ENCODE measurements around the gene ALDOC. TPM values are rescaled to one million over a fixed set of nuclear protein-coding genes. Genes with fewer than 3 reads are reported as not detected.

Gene ALDOC
- total RNA-seq, 1 donor from 2014 or later = 44.0 TPM

Other genes with a start within 250 kb of the ALDOC start
- 21.3 and 25.8 TPM in 2 replicates for gene IFT20, start 241.4 kb downstream of the ALDOC start, total RNA-seq
- 35.1 and 39.9 TPM in 2 replicates for gene TNFAIP1, start 241.1 kb downstream of the ALDOC start, total RNA-seq
- 110 and 114 TPM in 2 replicates for gene POLDIP2, start 219.4 kb downstream of the ALDOC start, total RNA-seq
- gene SEBOX, start 211.7 kb downstream of the ALDOC start, total RNA-seq = not detected in 2 replicates
- 0.31 and 0.34 TPM in 2 replicates for gene VTN, start 206.6 kb downstream of the ALDOC start, total RNA-seq
- gene SARM1, start 205.2 kb downstream of the ALDOC start, total RNA-seq = 40.7 and 45.6 TPM in 2 replicates
- 7.8 and 8.1 TPM in 2 replicates for gene SLC46A1, start 170.7 kb downstream of the ALDOC start, total RNA-seq
- gene SLC13A2, start 103.3 kb downstream of the ALDOC start, total RNA-seq = not detected in 2 replicates
- not detected in 2 replicates for gene FOXN1, start 70.5 kb downstream of the ALDOC start, total RNA-seq
- gene UNC119, start 24.3 kb downstream of the ALDOC start, total RNA-seq = 63.3 and 63.9 TPM in 2 replicates
- 57.8 and 61.2 TPM in 2 replicates for gene PIGS, start 5.4 kb downstream of the ALDOC start, total RNA-seq
- gene SPAG5, start 22.1 kb upstream of the ALDOC start, total RNA-seq = 81.9 and 83.1 TPM in 2 replicates
- gene RSKR, start 37.3 kb upstream of the ALDOC start, total RNA-seq = 38.4 and 42.9 TPM in 2 replicates
- 210 and 212 TPM in 2 replicates for gene BLTP2, start 68.3 kb upstream of the ALDOC start, total RNA-seq
- 47.9 and 51.0 TPM in 2 replicates for gene SDF2, start 85.0 kb upstream of the ALDOC start, total RNA-seq
- gene SUPT6H, start 85.3 kb upstream of the ALDOC start, total RNA-seq = 106 and 108 TPM in 2 replicates
- gene PROCA1, start 135.0 kb upstream of the ALDOC start, total RNA-seq = 4.4 and 5.2 TPM in 2 replicates
- 17.6 and 18.2 TPM in 2 replicates for gene RAB34, start 141.0 kb upstream of the ALDOC start, total RNA-seq
- gene RPL23A, start 143.1 kb upstream of the ALDOC start, total RNA-seq = 1,513 and 1,534 TPM in 2 replicates
- 9.5 and 11.5 TPM in 2 replicates for gene TLCD1, start 149.3 kb upstream of the ALDOC start, total RNA-seq
- gene NEK8, start 151.9 kb upstream of the ALDOC start, total RNA-seq = 5.2 and 5.4 TPM in 2 replicates
- gene TRAF4, start 167.1 kb upstream of the ALDOC start, total RNA-seq = 178 and 182 TPM in 2 replicates